Skin epidermis (tissue), 12 donors: ENCODE results near the gene PITX1.

Experiments used
- H3K27ac ChIP-seq, 21 experiments: fragments of 200-600 bp; sonication (generic) in 11 of 21; one replicate each; pipeline ENCODE4 v1.5.0; 2020; ENCODE audit warnings: mild to moderate bottlenecking in 3 of 21, inconsistent platforms in 2 of 21, moderate library complexity in 2 of 21
- H3K4me3 ChIP-seq, 7 experiments: fragments of 200-600 bp; sonication (generic) in 2 of 7; one replicate each; pipeline ENCODE4 v1.5.0; 2020; ENCODE audit warnings: inconsistent platforms in 2 of 7, mild to moderate bottlenecking in 2 of 7, moderate library complexity in 1 of 7

The PITX1 gene

DNA sequence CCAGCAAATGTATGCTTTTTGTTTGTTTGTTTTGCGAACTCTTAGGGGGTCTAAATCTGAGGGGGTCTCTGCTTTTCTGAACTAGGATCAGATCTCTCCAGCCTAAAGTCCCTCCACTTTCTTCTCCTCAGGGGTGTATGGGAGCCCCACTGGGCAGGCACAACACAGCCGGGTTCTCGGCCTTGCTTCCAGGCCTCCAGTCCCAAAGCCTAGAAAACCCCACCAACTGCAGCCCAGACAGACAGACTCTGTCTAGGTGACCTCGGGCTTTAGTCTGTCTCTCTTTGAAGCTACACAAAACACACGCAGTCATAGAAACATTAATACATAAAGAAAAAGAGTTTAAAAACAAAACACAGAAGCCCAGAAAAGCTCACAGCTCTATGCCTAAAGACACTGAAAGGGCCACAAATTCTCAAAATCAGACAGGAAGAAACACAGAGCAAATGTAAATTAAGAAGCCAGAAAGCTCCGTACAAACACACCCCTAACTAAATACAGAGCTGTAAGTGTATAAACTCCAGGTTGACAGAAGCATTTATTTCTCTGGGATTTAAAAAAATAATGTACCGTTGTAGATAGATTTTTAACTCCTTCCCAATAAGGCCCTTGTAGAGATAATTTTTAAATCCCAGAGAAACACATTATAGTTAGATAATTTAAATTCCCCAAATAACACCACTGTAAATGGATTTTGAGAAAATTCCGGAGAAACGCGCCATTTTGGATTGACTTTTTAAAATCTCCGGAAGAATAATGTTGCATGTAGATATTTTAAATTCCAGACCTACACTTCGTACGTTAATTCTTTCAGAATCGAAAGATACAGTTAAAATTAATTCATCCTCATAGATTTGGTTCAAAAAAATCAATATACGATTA lies 2.0 kb downstream of the PITX1 start:
- peak overlapping the region in 1 of 21 experiments; percentile 23 for H3K27ac ChIP-seq

GRCh38 chr5:135030956-135031812 lies 2.8 kb downstream of the PITX1 start:
- no peak overlapping the region for H3K27ac ChIP-seq
- peak overlapping the region in 5 of 7 experiments; percentile 5 to 38 (median 14) for H3K4me3 ChIP-seq

More for the DNA sequence above, 2.0 kb downstream of the PITX1 start:
- peak overlapping the region in 4 of 7 experiments; percentile 5 to 56 (median 44) for H3K4me3 ChIP-seq

DNA sequence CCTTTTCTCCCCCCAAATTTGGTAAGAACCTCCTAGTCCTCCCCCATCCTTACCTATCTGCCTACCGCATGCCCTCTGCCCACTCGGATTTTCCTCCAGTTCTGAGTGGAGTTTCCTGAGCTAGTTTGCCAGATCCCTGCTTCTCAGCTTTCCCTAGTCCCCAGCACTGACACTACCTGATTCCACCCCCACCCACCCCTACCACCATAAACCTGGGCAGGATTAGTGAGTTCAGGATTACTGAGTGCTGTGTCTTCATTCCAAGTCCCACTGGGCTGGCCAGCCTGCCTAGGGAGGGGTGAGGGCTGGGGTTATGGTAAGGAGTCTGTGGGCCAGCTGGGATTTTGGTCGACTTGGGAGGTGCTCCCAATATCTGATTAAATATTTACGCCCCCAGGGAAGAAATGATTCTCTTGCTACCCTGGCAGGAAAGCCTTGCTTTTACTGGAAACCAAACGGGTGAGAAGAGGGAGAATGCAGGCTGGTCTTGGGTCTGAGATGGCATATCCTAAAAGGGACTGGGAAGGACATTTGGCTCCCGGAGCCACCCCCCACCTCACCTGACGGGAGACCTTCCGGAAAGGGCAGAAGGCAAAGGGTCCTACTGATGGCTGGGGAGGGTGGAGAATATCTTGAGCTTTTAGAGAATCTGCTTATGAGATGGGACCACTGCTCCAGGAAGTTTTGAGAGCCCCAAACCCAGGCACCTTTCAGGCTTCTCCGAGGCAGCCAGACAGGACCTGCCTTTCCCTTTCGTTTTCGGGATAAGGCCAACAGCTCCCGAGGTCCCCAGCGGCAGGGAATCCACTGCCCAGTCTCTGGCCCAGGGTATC lies 3.7 kb downstream of the PITX1 start:
- Histone ChIP-seq H3K27ac (no peak overlapping the region), H3K4me3 (peak overlapping the region in 4 of 7 experiments; percentile 13 to 38 (median 16))

DNA sequence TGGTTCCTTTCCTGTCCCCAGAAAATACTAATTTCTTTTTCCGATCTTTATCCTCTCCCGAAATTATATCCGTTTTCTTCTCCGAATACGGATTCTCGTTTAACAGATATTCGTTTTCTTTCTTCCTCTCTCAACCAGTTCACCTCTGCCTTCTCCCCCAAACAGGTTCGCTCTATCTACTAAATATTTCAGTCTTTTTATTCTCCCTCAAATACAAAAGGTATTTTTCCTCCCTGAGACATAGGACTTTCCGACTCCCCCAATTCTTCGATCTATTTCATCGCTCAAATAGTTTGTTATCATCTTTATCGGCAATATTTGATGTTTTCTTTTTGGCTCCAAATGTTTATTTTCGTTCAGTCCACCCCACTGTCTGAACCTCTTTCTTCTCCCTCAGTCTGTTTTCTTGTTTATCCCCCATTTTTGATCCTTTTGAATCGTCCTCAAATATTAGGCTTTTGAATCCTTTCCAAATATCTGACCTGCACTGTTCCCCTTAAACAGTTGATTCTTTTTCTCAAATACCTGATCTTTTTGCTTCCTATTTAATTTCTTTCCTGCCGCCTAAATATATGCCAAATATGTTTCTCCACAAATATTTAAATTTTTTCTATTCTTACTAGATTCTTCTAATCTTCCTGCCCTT lies 4.4 kb downstream of the PITX1 start:
- Histone ChIP-seq H3K27ac (no peak overlapping the region), H3K4me3 (no peak overlapping the region)

DNA sequence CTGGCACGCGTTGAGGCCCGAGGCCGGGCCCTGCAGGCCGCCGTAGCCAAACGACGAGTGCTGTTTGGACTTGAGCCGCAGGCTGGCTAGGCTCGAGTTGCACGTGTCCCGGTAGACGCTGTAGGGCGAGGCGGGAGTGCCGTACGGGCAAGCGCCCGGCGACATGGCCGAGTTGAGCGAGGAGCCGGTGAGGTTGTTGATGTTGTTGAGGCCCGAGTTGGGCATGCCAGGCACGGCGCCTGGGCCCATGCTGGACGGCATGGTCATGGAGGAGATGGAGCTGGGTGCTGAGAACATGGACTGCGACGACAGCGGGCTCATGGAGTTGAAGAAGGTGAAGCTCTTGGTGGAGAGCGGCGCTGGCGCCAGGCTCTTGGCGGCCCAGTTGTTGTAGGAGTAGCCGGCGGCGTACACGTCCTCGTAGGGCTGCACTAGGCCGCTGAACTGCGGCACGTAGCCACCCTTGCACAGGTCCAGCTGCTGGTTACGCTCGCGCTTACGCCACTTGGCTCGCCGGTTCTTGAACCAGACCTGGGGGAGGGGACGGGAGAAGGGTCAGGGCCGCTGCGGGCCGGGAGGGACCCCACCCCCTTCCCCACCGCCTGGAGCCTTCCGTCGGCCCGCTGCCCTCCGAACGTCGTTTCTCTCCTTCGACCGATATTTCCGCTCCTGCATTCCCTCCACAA lies 5.1 kb downstream of the PITX1 start:
- no peak overlapping the region for H3K27ac ChIP-seq
- no peak overlapping the region for H3K4me3 ChIP-seq

DNA sequence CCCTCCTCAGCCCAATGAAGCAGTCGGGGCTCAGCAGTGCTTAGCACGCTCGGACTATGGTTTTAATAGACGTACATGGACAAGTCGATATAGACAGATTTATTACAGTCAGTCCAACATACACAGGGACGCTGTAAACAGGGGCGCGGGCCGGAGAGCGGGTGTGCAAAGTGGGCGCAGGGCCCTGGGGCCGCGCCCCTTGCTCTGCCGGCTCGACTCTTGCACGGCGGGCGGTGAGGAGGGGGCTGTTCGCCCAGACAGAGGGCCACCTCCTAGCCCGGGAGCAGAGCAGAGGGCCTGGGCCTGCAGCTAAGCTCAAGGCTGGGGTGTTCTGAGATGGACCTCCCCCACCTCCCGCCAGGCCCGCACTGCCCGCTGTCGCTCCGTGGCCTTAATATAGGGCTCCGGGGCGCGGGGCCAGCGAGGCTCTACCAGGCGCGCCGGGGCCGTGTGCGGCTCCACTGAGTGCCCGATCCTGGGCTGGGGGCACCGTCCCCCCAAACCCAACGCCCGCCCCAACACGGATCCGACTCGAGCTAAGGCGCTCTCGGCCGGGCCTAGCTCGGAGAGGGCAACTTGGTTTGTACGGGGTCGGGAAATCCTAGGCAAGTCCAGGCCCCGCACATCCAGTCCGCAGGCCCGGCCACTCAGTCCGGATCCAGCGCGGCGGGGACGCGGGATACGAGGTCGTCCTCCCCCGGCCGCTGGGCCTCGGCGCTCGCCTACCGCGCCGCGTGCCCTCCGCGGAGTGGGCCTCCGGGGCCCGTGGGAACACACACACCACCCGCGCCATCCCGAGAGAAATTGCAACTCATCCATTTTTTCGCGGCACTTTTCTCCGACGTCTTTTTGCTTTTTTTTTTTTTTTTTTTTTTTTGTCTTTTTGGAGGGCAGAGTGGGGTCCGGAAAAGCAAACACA lies 6.1 kb downstream of the PITX1 start:
- H3K27ac ChIP-seq = no peak overlapping the region
- no peak overlapping the region for H3K4me3 ChIP-seq

- no peak overlapping the region for H3K27ac ChIP-seq
- H3K4me3 ChIP-seq = no peak overlapping the region
These were observed 6.7 kb downstream of the PITX1 start for GRCh38 chr5:135027266-135027696.

DNA sequence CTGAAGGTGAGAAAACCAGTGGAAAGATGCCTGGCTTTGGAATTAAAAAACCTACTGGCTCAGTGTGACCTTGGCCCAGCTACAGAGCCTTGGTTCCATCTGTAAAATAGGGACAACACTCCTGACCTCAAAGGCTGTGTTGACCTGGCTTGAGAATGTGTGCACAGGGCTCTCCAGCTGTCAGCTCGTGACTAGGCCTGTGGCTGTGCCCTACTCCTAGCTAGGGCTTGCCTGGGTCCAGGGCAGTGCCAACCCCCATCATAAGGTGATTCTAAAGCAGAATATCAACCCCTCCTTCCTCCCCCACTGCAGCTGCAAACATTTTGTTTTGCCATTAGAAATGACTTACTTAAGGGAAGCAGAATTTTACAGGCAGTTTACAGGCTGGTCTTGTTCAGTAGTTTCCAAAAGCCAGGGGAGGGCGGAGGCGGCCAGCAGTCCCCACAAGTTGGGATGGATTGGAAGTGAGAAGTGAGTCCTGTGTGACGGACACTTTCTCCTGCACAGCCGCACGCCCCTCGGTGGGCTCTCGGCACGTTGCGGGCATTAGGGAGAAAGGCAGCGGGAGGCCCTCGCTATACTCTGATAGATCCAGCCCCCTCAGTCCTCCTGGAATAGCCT lies 7.3 kb downstream of the PITX1 start:
- Histone ChIP-seq H3K4me3 (no peak overlapping the region), H3K27ac (no peak overlapping the region)

DNA sequence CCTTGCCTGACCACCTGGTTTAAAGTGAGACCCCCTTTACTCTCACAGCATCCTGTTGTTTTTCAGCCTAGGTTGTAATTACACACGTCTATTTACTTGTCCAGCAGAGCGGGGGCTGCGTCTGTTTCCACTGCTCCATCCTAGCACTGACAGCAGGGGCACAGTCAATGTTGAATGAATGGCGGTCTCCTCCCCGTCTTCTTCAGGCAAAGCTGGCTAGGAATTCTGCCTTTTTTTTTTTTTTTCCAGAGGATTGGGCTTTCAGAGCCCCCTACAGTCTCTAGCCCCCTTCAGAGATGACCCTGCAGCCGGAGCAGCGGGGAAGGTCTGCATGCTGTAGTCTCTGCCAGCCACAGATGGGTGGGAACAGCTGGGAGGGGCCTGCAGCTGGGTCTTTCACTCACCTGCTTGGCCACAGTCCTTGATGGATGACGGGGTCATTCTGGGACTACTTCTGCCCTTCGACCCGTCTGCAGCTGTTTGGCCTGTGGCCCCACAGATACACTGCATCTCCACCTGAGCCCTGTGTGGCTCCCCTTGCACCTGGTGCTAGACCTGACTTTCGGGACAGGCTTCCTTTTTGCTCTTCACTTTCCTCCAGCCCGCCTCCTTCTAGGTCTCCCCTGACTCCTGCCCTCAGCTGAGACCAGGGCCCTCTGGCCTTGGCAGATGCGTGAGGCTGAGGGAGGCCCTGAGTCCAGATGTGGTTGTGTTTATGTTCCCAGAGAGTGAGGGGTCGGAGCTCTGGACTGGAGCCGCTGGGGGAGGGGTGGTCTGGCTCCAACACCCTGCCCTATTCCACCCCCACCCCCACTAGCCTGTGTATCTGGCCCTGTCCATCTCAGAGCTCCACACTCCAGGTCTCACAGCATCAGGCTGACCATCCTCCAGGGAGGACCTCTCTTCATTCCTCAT lies 8.0 kb downstream of the PITX1 start:
- no peak overlapping the region for H3K27ac ChIP-seq
- H3K4me3 ChIP-seq = no peak overlapping the region

DNA sequence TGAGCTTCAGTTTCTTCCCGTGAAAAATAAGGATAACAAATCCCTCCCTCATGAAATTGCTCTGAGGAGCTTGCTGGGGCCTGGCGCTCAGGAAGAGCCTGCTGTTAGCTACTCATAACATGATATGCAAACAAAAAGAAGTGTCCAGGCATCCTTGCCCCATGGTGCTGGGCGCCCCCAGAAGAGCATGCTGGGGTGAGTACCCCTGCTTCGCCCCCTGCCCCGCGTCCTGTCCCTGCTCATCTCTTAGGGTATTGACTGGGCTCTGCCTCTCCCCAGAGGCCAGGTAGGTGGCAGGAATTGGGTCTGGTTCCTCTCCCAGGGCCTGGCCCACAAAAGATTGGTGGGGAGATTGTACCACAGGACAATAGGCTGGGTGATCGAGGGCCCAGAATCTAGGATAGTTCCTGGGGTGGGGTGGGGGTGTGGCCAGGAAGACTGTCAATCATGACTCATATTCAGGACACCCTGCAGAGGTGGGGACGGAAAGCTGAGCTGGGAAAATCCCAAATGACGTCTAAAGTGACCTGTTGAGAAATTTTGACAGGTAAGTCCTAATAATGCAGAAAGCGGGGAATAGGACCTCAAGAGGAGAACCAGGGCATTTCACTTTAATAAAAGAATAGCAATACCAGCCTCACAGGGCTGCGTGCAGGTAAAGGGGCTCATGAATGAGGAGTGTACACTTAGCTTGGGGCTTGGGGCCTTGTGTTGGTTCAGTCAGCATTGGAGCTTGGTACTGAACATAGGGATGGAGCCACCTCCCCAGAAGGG lies 8.9 kb downstream of the PITX1 start:
- Histone ChIP-seq H3K27ac (no peak overlapping the region), H3K4me3 (no peak overlapping the region)

GRCh38 chr5:135020111-135020895 lies 13.7 kb downstream of the PITX1 start:
- Histone ChIP-seq H3K4me3 (no peak overlapping the region), H3K27ac (no peak overlapping the region)

DNA sequence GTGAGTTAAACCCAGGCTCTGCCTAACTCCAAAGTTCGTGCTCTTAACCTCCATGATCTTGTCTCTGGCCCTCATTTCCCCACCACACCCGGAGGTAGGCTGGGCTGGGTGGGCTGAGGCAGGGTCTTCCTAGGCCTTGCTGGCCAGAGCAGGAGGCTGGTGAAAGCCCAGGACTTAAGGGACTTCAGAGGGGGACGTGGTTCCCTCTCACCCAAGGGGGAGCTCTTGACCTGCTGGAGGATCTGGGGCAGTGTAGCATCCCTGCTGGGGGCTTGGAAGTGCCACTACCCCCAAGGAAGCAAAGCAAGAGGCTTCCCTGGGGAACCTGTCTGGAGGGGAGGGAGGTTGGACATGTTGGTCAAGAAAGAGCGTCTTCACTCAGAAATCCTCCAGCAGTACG lies 14.7 kb downstream of the PITX1 start:
- Histone ChIP-seq H3K4me3 (no peak overlapping the region), H3K27ac (no peak overlapping the region)

DNA sequence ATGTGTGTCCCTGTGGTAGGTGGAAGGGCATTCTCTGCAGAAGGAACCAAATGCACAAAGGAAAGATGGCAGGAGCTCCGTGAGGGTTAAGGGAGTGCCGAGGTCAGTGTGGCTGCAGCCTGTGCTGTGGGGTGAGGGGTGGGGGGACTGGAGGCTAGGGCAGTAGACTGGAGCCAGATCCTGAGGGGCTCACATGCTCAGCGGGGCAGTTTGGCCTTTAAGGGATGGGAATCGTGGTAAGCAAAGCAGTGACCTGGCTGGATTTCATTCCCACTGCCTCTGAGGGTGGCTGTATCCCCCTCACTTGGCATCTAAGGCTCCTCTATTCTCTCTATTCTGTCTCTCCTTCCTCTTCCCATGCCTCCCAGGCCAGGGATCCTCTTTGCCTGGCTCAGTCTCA lies 15.6 kb downstream of the PITX1 start:
- Histone ChIP-seq H3K27ac (no peak overlapping the region), H3K4me3 (no peak overlapping the region)

- Histone ChIP-seq H3K4me3 (no peak overlapping the region), H3K27ac (no peak overlapping the region)
These were observed 17.2 kb downstream of the PITX1 start for GRCh38 chr5:135016861-135017290.

- no peak overlapping the region for H3K27ac ChIP-seq
- H3K4me3 ChIP-seq = no peak overlapping the region
These were observed 18.1 kb downstream of the PITX1 start for GRCh38 chr5:135015942-135016341.
